GM18517 (cell line): Measurements from ENCODE around the gene SLC6A7.

ENCODE experiments used
- ATAC-seq: cut with Tn5 transposase; IDR thresholded peaks from one replicate; pipeline ENCODE4 v1.9.1; 2021; ENCODE audit warnings: mild to moderate bottlenecking, moderate library complexity; ENCODE audit not compliant: unreplicated experiment

Gene SLC6A7

DNA sequence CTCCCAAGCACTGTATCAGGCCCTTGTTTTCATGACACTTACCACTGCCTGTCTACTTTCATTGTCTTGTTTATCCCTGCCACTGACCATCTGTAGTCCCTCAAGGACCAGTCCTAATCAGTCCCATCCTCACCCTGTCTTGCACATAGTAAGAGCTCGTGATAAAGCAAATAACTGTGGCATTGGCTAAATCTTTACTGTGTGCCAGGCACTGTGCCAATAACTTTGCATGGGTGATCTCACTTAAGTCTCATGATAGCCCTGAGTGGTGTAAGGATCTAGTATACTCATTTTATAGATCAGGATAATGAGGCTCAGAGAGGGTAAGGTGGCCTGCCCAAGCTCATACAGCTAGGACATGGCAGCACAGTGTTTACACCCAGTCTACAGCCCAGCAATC is 17.7 kb upstream of the SLC6A7 start:
- ATAC-seq = no peak

DNA sequence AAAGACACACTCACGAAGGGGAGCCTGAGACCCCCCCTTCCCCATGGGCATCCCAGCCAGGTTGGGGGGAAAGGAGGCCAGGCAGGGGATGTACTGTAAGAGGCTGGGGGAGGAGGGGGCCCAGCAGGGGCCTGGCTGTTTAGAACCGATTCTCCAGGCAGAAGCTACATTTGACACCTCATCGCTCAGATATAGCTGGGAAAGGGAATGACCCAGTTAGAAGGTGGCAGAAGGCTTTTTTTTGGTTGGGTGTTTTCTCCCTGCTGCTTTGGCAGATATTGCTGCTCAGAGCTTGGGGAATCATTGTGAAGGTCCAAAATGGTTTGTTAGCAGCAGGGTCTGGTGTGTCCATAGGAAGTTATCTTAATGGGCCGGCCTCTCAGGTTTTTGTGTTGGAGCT is 17.3 kb upstream of the SLC6A7 start:
- ATAC-seq = no peak

DNA sequence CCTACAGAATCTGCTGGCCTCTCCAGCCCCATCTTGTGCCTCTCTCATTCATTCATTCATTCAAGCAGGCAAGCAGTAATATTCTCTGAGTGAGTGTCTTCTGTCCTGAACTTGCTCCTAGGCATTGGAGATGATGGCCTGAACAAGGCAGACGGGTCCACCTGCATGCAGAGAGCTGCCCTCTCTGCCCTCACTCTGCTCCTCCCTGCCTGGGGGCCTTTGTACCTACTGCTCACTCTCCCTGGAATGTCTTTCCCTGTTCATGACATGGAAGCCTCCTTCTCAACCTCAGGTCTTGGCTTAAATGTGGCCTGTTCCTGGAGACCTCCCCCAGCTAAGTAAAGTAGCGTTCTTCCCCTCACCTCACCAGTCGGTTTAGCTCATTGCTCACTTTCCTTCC is 16.7 kb upstream of the SLC6A7 start:
- no peak for ATAC-seq

DNA sequence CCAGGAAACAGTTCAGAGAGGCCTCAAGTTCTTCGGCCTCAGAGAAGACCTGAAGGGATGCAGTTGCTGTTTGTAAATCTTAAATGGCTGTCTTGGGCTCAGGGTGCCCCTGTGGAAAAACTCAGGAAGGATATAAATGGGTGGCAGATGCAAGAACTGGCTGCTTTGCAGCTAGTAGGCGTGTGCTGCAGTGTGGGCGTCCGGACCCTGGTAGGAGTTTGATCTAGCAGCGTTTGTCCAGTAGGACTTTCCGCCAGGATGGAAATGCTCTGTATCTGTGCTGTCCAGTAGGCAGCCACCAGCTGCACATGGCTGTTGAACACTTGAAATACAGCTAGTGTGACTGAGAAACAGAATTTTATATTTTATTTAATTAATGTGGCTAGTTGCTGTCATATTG is 15.6 kb upstream of the SLC6A7 start:
- ATAC-seq = no peak

DNA sequence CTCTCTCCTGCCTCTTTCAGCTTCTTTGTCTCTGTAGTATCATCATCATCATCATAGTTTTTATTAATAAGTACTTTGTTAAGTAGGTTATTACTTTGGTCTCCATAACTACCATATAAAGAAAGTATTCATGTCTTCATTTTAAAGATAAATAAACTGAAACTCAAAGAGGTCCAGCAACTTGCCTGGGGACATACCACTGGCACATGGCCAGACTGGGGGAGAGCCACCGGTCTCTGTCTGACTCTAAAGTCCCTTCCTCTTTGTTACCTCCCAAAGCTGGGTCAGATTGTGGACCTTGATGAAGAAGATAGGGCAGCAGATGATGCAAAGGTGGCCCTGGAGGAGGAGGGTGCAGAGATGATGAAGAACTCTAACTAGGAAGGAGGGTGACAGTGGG is 14.8 kb upstream of the SLC6A7 start:
- ATAC-seq = no peak

DNA sequence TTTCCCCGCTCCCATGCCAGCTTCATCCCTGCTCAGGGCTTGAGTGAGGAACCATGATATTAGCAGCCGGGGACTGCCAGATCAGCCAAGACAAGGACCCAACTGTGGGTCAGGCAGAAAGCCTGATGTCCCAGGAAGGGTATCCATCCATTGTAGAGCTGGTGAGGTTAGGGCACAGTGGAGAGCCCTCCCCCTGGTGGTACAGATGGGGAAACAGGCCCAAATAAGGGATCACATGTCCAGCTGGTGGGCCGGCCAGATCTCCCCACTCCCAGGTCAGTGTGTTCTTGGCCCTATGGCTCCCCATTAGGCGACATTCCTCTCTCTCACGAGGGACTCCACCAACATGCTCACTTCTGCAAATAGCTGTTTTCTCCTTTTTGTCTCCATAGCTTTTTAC is 14.3 kb upstream of the SLC6A7 start:
- no peak for ATAC-seq

DNA sequence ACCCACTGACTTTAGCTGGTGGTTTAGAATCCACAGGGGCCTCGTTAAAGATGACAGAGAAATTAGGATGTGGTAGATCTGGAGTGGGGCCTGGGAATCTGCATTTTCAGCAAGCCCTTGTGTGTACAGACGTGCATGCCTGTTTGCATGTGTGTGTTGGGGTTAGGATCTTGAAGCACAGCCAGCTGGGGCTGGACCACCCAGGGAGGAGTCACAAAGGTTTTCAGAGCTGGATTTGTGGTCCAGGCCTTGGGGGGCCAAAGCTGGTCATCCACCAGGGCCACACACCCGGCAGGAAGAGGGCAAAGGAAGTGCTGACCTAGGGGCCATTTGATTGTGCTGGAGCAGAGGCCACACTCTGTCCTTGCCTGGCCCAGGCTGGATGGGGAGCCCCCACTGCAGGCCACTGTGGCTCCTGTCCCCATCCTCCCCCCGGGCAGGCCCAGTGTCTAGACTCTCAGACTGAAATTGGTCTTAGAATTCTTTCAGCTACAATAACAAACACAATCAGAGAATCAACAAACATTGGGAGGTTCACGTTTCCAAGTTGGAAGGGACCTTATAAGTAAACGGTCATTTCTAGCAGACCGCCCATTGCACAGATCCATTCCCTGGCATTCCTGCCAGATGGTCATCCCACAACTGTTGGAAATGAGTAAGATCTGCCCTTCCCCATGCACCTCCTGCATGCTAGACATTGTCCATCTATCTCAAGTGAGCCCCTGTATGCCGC is 13.0 kb upstream of the SLC6A7 start:
- ATAC-seq = no peak

DNA sequence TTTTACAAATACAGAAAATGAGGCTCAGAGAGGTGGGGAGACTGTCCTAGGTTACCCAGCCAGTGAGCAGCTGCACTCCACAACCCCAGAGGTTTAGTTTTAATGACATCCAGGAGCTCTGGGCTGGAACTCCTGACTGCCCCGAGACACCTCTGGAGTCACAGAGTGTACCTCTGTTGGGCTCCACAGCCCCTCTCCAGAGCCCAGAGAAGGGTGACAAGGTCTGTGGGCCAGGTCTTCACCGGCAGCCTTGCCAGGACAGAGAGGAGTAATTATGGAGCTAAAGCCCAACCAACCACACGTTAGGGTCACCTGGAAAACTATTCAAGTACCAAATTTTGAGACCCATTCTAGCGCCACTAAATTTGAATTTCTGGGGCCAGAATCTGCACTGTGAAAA is 12.1 kb upstream of the SLC6A7 start:
- ATAC-seq = no peak

DNA sequence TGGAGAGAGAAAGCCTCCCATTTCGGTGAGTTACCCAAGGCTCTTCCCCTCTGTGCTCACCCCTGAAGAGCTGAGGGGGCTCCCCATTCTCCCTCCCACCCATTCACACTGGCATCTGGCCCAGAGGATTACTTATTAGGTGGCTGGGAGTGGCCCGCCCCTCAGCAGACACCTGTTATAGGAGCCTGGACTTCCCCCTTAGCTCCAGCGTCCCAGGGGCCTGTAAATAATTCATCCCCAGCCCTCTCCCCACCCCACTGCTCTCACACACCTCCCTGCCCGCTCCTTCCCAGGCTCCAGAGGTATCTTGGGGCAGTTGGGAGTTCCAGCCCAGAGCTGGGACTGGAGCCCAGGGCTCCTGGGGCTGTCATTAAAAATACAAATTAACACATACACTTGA is 11.6 kb upstream of the SLC6A7 start:
- no peak for ATAC-seq

DNA sequence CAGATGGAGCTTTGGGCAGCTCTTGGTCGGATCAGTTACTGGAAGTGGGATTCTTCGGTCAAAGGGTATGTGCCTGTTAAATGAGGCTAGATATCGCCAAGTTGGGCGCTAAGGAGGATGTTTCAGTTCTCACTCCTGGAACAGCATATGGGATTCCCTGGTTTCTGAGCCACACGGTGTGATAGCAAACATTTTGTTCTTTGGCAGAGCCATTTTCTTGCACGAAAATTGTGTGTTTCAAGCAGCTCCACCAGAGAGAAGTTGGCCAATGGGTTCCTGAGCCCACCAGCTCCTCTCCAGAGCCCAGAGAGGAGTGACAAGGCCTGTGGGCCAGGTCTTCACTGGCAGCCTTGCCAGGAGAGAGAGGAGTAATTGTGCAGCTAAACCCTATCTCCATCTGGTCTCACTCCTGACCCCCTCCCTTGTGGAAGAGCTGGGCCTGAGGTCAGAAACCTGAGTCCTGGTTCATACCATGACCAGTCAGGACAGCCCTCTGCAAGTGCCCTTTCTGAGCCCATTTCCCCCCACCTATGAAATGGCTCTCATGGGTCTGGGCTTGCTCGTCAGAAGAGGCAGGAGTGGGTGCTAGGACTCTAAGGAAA is 10.7 kb upstream of the SLC6A7 start:
- ATAC-seq = no peak

DNA sequence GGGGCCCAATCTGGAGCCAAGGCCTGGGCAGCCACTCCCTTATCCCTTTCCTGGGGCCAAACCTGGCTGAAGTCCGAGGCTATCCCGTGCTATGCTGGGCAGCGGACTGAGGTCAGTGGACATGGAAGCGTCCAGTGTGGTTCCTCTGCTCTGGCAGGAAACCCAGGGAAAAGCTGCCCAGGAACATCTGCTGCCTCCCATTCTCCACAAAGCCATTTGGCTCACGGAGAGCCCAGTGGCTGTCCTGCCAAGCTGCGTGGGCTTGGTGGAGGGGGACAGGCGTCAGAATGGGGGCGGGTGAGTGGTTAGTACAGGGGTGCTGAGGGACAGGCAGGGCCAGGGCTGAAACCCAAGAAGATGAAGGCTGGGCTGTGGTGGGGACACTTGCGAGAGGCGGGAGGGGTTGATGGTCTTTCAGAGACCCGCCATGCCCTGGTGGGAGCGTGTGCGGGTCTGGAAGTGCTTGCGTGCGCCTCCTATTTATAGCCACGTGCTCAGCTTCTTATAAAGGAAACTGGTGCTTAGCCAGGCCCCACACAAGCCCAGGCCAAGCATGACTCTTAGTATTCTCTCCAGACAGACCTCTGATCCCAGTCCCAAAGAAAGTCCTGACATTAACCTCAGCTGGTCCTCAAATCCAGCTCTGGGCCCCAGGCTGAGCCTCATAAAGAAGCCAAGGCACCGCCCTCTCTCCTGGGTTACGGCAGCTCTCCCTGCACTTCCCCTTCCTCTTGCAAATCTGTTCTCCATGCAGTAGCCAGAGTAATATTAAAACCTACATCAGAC is 9.4 kb upstream of the SLC6A7 start:
- ATAC-seq = no peak

DNA sequence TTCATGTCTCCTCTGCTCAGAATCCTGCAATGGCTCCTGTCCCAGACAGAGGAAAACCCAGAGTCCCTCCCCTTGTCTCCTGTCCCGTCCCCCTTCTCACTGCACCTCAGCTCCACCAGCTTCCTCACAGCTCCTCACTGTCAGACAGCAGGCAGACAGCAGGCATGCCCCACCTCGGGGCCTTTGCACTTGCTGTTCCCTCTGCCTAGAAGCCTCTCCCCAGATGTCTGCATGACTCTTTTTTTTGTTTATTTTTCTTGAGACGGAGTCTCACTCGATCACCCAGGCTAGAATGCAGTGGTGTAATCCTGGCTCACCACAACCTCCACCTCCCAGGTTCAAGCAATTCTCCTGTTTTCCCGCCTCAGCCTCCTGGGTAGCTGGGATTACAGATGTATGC is 8.8 kb upstream of the SLC6A7 start:
- ATAC-seq = no peak

DNA sequence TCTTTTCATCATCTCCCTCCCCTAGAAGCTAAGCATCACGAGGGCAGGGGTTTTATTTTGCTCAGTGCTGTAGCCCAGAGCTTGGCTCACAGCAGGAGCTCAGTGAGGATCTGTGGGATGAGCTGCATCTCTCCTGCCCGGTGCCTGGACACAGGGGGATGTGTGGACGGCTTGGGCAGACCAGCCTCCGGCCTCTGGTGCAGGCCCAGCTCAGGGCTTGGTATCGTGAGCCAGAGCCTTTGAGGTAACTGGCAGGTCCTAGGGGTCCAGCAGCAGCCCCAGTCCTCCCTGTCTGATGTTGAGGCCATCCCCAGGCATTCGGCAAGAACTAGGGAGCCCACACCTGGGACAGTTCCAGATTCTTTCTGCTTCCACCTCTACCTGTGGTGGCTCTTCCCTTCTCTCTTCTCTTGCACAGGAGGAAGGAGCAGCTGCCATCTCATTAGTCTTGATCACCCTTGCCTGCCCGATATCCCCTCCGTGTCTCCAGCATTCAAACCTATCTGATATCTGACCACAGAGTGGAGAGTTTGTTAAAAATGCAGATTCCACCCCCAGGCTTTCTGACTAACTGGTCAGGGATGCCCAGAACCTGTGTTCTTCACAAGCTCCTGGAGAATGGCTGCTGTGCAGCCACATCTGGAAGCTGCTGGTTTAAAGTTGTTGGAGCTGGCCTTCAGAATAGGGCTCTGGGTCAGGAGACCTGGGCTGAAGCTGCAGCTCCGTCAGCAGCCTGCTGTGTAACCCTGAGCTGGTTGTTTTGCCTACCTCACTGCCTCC is 7.9 kb upstream of the SLC6A7 start:
- no peak for ATAC-seq

DNA sequence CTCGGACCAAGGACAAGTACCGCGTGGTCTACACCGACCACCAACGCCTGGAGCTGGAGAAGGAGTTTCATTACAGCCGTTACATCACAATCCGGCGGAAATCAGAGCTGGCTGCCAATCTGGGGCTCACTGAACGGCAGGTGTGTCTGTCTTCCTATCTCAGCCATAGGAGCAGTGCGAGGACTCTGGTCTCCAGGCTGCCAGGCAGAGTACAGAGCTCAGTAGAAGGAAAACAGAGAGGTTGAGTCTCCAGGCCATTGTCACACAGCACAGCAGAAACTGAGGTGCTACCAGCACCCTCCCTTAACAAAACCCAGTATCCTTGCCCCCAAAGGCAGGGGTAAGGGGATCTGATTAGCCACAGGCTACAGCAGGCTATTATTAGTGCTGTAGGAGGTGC is 7.1 kb upstream of the SLC6A7 start:
- ATAC-seq = no peak

DNA sequence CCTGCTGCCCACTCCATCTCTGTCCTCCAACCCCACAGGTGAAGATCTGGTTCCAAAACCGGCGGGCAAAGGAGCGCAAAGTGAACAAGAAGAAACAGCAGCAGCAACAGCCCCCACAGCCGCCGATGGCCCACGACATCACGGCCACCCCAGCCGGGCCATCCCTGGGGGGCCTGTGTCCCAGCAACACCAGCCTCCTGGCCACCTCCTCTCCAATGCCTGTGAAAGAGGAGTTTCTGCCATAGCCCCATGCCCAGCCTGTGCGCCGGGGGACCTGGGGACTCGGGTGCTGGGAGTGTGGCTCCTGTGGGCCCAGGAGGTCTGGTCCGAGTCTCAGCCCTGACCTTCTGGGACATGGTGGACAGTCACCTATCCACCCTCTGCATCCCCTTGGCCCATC is 6.4 kb upstream of the SLC6A7 start:
- ATAC-seq = no peak

DNA sequence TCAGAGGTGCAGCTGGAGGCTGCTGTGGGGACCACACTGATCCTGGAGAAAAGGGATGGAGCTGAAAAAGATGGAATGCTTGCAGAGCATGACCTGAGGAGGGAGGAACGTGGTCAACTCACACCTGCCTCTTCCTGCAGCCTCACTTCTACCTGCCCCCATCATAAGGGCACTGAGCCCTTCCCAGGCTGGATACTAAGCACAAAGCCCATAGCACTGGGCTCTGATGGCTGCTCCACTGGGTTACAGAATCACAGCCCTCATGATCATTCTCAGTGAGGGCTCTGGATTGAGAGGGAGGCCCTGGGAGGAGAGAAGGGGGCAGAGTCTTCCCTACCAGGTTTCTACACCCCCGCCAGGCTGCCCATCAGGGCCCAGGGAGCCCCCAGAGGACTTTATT is 5.9 kb upstream of the SLC6A7 start:
- no peak for ATAC-seq

DNA sequence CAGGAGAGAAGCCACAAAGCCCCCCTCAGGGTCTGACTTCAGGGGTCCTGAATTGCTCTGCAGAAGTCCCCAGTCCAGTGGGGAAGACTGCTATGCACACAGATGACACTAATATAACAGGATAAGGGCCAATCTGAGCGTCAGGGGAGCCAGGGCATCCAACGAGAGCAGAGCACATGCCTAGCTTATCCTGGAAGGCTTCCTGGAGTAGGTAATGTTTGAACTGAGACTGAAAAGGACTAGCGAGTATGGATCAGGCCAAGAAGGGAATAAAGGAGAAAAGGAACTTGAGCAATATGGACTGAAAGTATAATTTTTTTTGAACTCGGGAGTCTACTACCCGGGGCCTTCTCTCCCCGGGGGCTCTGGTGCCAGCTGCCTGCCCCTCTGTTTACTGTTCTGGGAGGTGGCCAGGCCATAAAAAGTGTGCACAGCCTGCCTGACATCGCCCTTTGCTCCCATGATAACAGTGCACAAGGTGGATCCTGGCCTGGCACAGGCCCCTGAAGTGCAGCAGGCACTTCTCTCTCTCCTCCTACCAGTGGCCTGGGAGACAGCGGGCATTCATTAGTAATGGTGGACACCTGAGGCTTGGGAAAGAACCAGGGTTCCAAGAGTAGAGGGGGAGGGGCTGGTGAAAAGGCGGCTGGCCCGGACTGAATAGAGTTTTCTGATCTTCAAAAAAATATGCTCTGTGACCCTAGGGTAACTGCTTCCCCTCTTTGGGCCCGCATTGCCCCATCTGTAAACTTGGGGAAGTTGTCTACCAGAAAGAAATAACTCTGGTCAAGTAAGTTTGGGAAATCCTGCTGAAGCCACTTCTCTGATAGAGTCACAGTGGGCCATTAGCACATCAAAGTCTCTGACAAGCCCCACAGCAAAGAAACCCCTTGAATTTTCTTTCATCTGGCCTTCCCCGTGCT is 4.6 kb upstream of the SLC6A7 start:
- ATAC-seq = no peak

DNA sequence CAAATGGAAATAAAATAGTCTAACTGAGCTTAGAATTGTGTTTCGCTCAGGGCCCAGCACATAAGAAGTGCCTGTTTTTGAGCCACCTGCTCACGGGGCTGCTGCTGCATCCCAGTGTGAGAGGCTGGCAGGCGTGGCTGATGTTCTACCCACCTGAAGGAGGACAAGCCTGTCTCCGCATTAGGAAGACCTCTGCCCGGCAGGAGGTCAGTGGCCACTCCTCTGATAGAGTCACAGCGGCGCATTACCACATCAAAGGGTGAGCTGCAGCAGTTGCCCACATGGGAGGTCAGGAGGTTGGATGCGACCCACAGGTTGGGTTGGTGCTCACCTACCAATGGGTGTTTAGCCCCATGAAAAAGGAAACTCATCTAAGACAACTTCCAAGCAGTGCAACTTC is 3.7 kb upstream of the SLC6A7 start:
- no peak for ATAC-seq

DNA sequence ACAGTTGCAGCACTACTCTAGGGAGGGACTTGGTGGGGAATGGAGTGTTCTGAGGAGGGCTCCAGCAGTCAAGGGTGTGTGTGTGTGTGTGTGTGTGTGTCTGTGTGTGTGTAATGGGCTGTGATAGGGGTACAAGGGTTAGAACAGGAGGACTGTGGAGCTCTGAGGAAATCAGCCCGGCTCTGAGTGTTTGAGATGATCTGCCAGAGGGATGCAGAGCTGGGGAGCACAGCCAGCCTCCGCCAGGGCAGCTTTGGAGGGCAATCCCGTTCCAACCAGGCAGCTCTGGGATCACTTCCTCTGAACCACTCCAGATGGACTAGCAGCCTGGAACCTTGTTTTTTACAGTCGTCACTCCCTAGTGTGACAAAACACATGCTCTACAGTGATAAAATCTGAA is 3.0 kb upstream of the SLC6A7 start:
- no peak for ATAC-seq

DNA sequence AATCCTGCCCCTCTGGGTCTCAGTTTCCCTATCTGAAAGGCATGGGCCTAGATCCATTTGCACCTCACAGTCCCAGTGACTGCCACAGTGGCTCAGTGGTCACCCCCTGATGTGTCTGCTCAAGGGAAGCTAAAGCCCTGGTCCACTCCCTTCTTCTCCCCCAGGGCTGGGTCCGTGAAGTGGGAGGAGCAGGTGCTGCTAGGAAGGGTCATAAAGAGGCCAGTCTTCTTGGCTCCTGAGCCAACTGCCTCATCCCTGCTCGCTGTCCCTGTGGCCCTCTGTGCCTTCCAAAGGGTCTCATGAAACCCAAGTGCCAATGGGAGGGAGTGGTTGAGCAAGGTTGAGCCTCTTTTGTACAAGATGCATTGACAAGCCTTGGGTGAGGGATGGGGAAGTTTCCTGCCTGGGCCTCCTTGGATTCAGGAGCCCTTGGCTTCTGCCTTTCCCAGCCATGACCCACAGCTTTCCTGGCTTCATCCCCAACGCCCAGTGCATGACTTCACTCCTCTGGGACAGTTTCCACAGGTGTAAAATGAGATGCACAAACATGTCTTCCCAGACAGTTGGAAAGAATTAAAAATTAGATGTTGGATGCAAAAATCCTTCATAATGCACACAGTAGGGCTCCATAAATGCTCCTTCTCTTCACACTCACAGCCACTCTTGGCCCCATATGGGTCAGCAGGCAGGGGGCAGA is 1.6 kb upstream of the SLC6A7 start:
- ATAC-seq = no peak
